Activated CD4-positive, alpha-beta T cell treated with anti-CD3 and anti-CD28 coated beads for 4 hours (primary cell): ENCODE measurements around the gene SLC19A1.

ENCODE experiments used
- DNase-seq, 2 donors: peaks; one replicate each; pipeline ENCODE4 v3.0.0-alpha.2; 2020

Gene SLC19A1

GRCh38 chr21:45475797-45476570 is 66.3 kb downstream of the SLC19A1 start:
- no peak for DNase-seq

DNA sequence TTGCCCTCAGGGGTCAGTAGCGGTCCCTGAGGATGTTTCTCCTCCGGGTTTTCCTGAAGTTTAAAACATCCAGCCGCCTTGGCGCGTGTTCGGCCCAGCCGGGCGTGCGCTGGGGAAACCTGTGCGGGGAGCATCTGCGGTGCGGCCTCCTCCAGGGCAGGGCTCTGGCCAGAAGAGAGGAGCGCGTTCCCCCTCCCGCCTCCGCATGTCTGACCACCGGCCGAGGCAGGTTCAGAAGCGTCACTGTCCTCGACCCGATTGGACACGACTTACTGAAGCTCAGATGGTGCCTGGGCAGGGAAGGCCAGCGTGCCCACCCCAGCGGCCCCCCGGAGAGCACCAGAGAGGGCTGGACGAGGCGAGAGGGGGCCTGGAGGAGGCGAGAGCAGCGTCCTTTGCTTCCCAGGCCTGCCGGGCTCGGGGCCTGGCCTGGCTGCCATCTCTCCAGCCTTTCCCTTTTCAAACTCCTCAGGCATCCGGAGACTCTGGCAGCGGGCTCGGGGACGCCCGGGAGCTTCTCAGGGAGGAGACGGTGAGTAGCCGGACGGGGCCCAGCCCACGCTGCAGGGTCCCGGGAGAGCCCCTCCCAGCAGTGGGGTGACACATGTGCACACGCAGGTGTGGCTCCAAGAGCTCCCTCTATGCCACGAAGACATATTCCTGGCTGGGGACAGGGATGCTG is 67.1 kb downstream of the SLC19A1 start:
- DNase-seq: no peak

DNA sequence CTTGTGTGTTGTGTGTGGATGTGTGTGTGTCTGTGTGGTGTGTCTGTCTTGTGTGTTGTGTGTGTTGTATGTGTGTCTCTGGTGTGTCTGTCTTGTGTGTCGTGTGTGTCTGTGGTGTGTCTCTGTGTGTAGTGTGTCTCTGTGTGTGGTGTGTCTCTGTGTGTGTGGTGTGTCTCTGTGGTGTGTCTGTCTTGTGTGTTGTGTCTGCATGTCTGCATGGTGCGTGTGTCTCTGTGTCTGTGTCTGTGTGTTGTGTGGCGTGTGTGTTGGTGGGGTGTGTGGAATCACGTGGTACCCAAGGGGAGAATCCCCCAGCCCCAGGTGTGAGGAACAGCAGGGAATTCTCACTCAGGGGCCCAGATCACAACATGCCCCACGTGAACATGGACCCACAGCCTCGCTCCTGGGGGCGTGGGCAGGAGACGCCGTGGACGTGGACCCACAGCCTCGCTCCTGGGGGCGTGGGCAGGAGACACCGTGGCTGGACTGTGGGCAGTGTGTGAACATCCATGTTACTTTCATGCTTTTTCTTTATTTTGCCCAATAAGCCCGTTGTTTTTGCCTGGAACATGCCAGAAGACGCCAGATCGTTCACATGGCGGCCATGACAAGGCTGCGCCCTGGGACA is 67.8 kb downstream of the SLC19A1 start:
- DNase-seq: no peak

GRCh38 chr21:45473496-45474322 is 68.5 kb downstream of the SLC19A1 start:
- DNase-seq: no peak

GRCh38 chr21:45472445-45473365 is 69.5 kb downstream of the SLC19A1 start:
- no peak for DNase-seq

DNA sequence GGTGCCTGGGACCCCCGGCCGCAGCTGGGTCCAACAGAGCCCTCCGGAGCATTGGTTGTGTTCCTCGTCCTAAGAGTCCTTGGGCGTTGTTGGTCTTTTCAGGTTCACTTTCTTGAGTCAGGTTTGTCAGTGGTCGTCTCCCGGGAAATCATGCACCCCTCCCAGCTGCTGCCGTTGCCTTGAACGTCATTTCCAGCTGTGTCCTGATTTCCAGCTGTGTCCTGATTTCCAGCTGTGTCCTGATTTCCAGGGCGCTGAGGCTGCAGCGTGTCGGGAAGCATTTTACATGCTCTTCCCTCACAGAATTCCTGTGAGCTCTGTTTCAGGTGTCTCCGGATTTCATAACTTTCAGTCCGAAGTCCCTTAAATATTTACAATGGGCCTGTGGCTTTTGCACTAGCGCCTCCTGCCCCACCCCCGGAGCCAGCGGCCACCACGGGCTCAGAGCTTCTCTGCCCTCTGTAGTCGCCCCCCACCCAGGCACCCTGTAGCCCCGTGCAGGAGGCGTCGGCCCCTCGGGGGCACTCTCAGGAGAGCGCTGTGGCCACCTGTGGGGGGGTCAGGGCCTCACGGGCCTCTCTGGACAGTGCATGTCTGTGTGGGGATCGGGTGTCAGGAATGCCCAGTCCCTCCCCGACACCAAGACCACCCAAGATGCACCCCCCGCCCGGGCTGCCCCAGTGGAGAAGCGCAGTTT is 70.6 kb downstream of the SLC19A1 start:
- no peak for DNase-seq

GRCh38 chr21:45470773-45471524 is 71.3 kb downstream of the SLC19A1 start:
- peak; percentile 47 to 76 for DNase-seq

DNA sequence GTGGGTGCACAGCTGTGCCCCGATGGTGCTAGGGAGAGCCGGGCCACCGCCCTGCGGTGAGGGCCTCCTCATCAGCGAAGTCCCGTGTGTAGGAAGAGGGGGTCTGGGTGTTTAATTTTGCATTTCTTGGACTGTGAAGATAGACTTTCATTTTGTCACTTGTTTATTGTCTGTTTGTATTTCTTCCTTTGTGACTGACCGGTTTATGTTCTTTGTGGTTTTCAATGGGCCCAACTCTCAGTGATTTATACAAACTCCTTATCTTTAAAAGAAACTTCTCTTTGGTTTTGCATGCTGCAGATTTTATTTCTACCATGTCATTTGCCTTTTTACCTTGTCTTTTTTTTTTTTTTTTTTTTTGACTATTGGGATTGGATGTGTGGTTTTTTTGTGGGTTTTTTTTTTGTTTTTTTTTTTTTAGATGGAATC is 72.1 kb downstream of the SLC19A1 start:
- no peak for DNase-seq

GRCh38 chr21:45469273-45470086 is 72.8 kb downstream of the SLC19A1 start:
- DNase-seq: no peak

- no peak for DNase-seq
Observed at GRCh38 chr21:45468971-45469272, 73.3 kb downstream of the SLC19A1 start.

DNA sequence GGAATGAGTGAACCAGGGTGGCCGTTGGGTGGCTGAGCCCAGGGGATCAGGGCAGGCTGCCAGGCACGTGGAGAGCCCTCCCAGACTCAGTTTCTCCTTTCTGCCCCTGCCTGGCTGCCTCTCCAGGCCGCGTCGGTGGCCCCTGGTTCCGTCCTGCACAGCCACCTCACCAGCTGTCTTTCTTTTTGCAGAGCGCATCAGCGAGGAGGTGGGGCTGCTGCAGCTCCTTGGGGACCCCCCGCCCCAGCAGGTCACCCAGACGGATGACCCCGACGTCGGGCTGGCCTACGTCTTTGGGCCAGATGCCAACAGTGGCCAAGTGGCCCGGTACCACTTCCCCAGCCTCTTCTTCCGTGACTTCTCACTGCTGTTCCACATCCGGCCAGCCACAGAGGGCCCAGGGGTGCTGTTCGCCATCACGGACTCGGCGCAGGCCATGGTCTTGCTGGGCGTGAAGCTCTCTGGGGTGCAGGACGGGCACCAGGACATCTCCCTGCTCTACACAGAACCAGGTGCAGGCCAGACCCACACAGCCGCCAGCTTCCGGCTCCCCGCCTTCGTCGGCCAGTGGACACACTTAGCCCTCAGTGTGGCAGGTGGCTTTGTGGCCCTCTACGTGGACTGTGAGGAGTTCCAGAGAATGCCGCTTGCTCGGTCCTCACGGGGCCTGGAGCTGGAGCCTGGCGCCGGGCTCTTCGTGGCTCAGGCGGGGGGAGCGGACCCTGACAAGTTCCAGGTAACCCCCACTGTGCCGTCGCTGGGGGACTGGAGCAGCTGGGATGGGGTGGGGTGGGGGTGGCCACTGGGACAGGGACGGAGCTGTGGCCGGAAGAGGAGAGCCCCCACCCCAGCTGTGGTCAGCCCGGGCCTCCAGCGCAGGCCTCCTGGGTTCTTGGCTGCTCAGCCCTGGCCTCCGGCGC is 73.9 kb downstream of the SLC19A1 start:
- no peak for DNase-seq

- no peak for DNase-seq
Observed at GRCh38 chr21:45467221-45467779, 74.9 kb downstream of the SLC19A1 start.

- DNase-seq: no peak
Observed at GRCh38 chr21:45466330-45467220, 75.7 kb downstream of the SLC19A1 start.

GRCh38 chr21:45465611-45466329 is 76.5 kb downstream of the SLC19A1 start:
- DNase-seq: no peak

DNA sequence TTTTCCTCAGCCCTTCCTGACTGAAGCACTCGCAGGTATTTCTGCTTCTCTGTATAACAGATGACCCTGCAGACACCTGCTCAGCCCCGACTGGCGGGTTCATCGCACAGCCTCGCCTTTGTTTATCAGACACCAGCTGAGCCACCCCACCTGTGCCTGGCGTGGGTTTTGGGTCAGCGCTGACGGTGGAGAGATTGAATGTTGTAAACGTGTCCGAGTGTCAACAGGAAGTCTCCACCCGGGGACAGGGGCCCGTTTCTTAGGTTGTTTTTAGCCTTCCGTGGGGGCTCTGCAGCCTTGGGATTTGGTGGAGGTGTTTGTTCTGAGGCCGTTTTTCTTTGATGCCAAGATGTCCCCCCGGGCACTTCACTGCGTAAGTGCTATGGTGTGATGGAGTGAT is 77.1 kb downstream of the SLC19A1 start:
- no peak for DNase-seq

DNA sequence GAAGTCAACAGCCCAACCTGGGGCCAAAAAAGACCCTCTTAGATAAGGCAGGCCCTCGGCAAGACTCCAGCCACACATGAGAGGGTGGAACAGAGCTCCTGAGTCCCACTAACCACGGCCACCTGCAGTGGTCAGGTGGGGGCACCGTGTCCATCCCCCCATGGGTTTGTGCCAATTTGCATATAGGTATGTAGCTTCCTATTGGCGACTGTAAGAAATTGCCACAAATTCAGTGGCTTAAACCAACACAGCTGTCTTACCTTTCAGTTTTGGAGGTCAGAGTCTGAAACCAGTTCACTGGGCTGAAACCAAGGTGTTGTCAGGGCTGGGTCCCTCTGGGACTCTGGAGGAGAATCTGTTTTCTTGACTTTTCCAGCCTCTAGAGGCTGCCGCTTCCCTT is 77.9 kb downstream of the SLC19A1 start:
- DNase-seq: no peak

- DNase-seq: no peak
Observed at GRCh38 chr21:45463871-45464270, 78.4 kb downstream of the SLC19A1 start.
